HL-60 (cell line): ENCODE measurements around the gene STIMATE. TPM values are rescaled to one million over a fixed set of nuclear protein-coding genes. Genes with fewer than 3 reads are reported as not detected.

Experiments
- DNase-seq, 2 experiments: peaks; one replicate each; pipeline ENCODE4 v3.0.0-alpha.2; 2010 to 2020; ENCODE audit warnings: low read depth in 1 of 2, low spot score in 1 of 2
- H3K27ac ChIP-seq: fragments of 250-450 bp; sonication (Bioruptor Pico); replicated peaks from 2 replicates; pipeline ENCODE4 v1.5.1; 2020; ENCODE audit warnings: mild to moderate bottlenecking, moderate library complexity
- H3K27me3 ChIP-seq: fragments of 250-450 bp; sonication (Bioruptor Pico); 2 replicates; pipeline ENCODE4 v1.5.1; 2021; ENCODE audit warnings: mild to moderate bottlenecking, moderate library complexity; ENCODE audit not compliant: insufficient read depth, poor library complexity, severe bottlenecking
- H3K4me3 ChIP-seq: replicated peaks from 2 replicates; pipeline ENCODE4 v1.5.1; 2011; ENCODE audit warnings: mild to moderate bottlenecking, control low read depth, low read length; ENCODE audit not compliant: insufficient read depth
- GABPA ChIP-seq: IDR thresholded peaks from 2 replicates; pipeline ENCODE4 v1.6.1; 2012; ENCODE audit warnings: low read depth
- POLR2AphosphoS5 ChIP-seq: IDR thresholded peaks from 2 replicates; pipeline ENCODE4 v1.6.1; 2012; ENCODE audit warnings: low read depth
- SPI1 ChIP-seq: IDR thresholded peaks from 2 replicates; pipeline ENCODE4 v1.6.1; 2012; ENCODE audit warnings: low read depth, mild to moderate bottlenecking, borderline replicate concordance
- microRNA-seq: library from miRNA; unstranded; fragments of <30 nt; microRNA quantifications from one replicate; pipeline ENCODE4, GENCODE V29; 2018
- TF ChIP-seq, protein P1 (sequence below): IDR thresholded peaks from 2 replicates; pipeline ENCODE4 v1.6.1; 2012; ENCODE audit warnings: low read depth; ENCODE audit not compliant: insufficient replicate concordance
- TF ChIP-seq, protein P2 (sequence below): IDR thresholded peaks from one replicate; pipeline ENCODE4 v1.5.1; 2011; ENCODE audit warnings: low read length, control low read depth, inconsistent platforms; ENCODE audit not compliant: insufficient read depth

Gene STIMATE

DNA sequence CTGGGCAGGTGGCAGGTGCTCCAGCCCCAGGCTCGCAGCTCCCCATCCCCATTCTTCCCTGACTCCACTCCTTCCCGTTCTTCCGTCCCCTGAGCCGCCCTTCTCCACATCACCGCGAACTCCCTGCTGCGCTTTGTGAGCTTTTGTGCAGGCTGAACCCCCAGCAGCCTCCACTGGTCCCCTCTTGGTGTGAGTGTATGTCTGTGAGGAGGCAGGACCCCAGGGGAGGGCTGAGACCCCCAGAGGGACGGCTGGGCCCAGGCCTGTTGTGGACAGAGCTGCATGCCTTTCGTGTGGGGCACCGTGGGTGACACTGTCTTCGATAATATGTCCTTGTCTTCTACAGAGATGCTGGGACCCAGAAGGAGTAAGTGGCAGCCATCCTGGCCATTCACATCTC is 110.1 kb downstream of the STIMATE start:
- DNase-seq, result no peak
- no peaks in the 10 kb centered on the region for H3K27me3 ChIP-seq
- TF ChIP-seq POLR2AphosphoS5, result no peak
- TF ChIP-seq GABPA, result no peak
- TF ChIP-seq, protein P1, sequence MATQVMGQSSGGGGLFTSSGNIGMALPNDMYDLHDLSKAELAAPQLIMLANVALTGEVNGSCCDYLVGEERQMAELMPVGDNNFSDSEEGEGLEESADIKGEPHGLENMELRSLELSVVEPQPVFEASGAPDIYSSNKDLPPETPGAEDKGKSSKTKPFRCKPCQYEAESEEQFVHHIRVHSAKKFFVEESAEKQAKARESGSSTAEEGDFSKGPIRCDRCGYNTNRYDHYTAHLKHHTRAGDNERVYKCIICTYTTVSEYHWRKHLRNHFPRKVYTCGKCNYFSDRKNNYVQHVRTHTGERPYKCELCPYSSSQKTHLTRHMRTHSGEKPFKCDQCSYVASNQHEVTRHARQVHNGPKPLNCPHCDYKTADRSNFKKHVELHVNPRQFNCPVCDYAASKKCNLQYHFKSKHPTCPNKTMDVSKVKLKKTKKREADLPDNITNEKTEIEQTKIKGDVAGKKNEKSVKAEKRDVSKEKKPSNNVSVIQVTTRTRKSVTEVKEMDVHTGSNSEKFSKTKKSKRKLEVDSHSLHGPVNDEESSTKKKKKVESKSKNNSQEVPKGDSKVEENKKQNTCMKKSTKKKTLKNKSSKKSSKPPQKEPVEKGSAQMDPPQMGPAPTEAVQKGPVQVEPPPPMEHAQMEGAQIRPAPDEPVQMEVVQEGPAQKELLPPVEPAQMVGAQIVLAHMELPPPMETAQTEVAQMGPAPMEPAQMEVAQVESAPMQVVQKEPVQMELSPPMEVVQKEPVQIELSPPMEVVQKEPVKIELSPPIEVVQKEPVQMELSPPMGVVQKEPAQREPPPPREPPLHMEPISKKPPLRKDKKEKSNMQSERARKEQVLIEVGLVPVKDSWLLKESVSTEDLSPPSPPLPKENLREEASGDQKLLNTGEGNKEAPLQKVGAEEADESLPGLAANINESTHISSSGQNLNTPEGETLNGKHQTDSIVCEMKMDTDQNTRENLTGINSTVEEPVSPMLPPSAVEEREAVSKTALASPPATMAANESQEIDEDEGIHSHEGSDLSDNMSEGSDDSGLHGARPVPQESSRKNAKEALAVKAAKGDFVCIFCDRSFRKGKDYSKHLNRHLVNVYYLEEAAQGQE, result no peak
- TF ChIP-seq, protein P2, sequence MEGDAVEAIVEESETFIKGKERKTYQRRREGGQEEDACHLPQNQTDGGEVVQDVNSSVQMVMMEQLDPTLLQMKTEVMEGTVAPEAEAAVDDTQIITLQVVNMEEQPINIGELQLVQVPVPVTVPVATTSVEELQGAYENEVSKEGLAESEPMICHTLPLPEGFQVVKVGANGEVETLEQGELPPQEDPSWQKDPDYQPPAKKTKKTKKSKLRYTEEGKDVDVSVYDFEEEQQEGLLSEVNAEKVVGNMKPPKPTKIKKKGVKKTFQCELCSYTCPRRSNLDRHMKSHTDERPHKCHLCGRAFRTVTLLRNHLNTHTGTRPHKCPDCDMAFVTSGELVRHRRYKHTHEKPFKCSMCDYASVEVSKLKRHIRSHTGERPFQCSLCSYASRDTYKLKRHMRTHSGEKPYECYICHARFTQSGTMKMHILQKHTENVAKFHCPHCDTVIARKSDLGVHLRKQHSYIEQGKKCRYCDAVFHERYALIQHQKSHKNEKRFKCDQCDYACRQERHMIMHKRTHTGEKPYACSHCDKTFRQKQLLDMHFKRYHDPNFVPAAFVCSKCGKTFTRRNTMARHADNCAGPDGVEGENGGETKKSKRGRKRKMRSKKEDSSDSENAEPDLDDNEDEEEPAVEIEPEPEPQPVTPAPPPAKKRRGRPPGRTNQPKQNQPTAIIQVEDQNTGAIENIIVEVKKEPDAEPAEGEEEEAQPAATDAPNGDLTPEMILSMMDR, result no peak
- TF ChIP-seq SPI1, result no peak
- no peak overlapping the region for H3K27ac ChIP-seq
- no peak overlapping the region for H3K4me3 ChIP-seq

Small RNA genes within 50 kb of the gene (microRNA-seq; reads per million reads assigned to microRNA genes)
- not detected for gene MIR8064
